Hepatic stellate cell (primary cell): ENCODE measurements around the gene ERMAP.
"Not testable (repeated sequence)": the region's sequence is repeated elsewhere in the genome, so short reads cannot be mapped to it uniquely, and the experiment has no call there.

Source experiments
- DNase-seq: peaks from one replicate; pipeline ENCODE4 v3.0.0; 2011; ENCODE audit warnings: low spot score

Gene ERMAP

GRCh38 chr1:42845193-42845592 is 28.3 kb downstream of the ERMAP start:
- no peak for DNase-seq

GRCh38 chr1:42845866-42846256 is 28.9 kb downstream of the ERMAP start:
- no peak for DNase-seq

GRCh38 chr1:42846257-42847110 is 29.6 kb downstream of the ERMAP start, which contains the start of gene ZNF691:
TSS of gene ZNF691 (plus strand) at chr1:42846613. CDS start at chr1:42849659, 3,046 bp downstream.
- peak; percentile 99 for DNase-seq

GRCh38 chr1:42847111-42847595 is 30.2 kb downstream of the ERMAP start:
- no peak for DNase-seq

- DNase-seq: no peak
Observed at GRCh38 chr1:42847721-42848460, 31.0 kb downstream of the ERMAP start.

- DNase-seq: no peak
Observed at GRCh38 chr1:42848823-42849537, 32.1 kb downstream of the ERMAP start.

- DNase-seq: no peak
Observed at GRCh38 chr1:42849944-42850343, 33.0 kb downstream of the ERMAP start.

GRCh38 chr1:42851420-42851819 is 34.5 kb downstream of the ERMAP start:
- DNase-seq: no peak

GRCh38 chr1:42851960-42852607 is 35.2 kb downstream of the ERMAP start:
- DNase-seq: no peak

- peak; percentile 22 for DNase-seq
Observed at GRCh38 chr1:42852608-42852980, 35.7 kb downstream of the ERMAP start.

- no peak for DNase-seq
Observed at GRCh38 chr1:42853116-42853884, 36.4 kb downstream of the ERMAP start.

GRCh38 chr1:42856554-42856953 is 39.6 kb downstream of the ERMAP start:
- not testable (repeated sequence) for DNase-seq

GRCh38 chr1:42859366-42859765 is 42.4 kb downstream of the ERMAP start:
- DNase-seq: not testable (repeated sequence)

- DNase-seq: no peak
Observed at GRCh38 chr1:42860339-42861013, 43.6 kb downstream of the ERMAP start.

- DNase-seq: no peak
Observed at GRCh38 chr1:42861014-42861399, 44.1 kb downstream of the ERMAP start.

GRCh38 chr1:42866549-42866948 is 49.6 kb downstream of the ERMAP start:
- no peak for DNase-seq

- DNase-seq: not testable (repeated sequence)
Observed at GRCh38 chr1:42868466-42868865, 51.5 kb downstream of the ERMAP start.

- DNase-seq: not testable (repeated sequence)
Observed at GRCh38 chr1:42869254-42869653, 52.3 kb downstream of the ERMAP start.

- not testable (repeated sequence) for DNase-seq
Observed at GRCh38 chr1:42869751-42870150, 52.8 kb downstream of the ERMAP start.

- DNase-seq: not testable (repeated sequence)
Observed at GRCh38 chr1:42873108-42873507, 56.2 kb downstream of the ERMAP start.
